GM18507 (cell line): ENCODE results near the gene ANKS1B.

ENCODE experiments used
- DNase-seq: peaks from one replicate; pipeline ENCODE4 v3.0.0; 2011; ENCODE audit warnings: low read depth; ENCODE audit not compliant: insufficient read length; ENCODE audit errors: extremely low spot score
- FAIRE-seq: peaks from 2 replicates; lab custom pipeline; 2011; peaks lifted over from hg19 to GRCh38; lab: Jason Lieb, UNC

ANKS1B gene

DNA sequence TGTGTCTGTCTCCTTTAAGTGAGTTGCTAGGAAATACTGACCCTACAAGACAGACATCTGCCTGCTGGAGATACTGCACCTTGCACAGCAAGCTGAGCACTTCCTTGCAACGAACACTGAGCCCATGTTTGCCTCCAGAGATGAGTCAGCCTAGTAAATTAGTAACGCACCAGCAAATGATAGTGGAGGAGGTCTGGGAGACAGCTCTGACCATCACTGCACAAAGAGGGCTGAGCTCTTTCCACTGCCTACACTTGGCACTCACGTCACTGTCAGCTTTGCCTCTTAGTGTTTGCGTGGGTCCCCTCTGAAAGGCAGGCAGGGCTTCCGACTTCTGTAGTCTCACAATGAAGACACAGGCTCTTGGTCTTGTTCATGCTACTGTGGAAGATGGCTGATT is 1230.6 kb downstream of the ANKS1B start:
- peak; percentile 81 for DNase-seq
- FAIRE-seq: peak; percentile 100

GRCh38 chr12:98752726-98753125 is 1232.0 kb downstream of the ANKS1B start:
- no peak for FAIRE-seq
- no peak for DNase-seq

GRCh38 chr12:98751580-98752115 is 1233.1 kb downstream of the ANKS1B start:
- no peak for FAIRE-seq
- no peak for DNase-seq

DNA sequence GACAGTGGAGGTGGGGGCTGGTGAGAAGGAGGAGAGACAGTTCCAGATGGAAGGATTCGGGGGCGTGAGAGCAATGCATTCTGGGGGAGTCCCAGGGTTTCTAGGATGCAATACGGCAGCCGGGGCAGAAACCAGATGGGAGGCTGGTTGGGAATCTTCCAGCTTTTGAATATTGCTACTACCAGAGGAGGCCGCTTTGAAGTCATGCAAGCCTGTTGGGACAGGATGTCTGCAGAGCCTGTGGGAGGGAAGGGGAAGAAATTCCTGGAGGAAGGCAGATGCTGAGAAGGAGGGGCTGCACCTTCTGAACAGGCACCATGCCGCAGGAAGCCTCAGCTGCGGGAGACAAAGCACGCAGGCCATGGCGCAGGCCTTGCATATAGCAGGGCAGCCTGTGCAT is 1234.2 kb downstream of the ANKS1B start:
- DNase-seq: no peak
- FAIRE-seq: no peak

DNA sequence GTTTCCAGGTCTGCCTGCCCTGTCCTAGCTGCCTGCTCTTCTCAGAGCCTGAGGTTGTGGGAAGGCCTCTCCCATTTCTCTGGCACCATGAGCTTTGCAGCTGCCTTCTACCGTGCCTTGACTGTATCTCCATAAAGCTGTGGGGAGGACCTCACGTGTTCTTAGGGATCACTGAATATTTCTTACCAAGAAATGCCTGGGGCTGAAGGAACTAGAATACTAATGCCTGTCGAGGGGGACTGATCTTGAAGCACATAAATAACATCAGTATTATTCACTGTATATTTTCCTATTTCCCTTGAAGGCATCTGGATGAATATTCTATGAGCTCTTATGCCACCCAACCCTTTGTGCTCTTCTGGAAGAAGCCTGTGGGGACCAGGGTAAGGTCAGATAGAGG is 1236.3 kb downstream of the ANKS1B start:
- DNase-seq (no peak), FAIRE-seq (no peak)

GRCh38 chr12:98745578-98746391 is 1239.0 kb downstream of the ANKS1B start:
- DNase-seq: no peak
- peak; percentile 50 for FAIRE-seq

GRCh38 chr12:98744680-98745079 is 1240.1 kb downstream of the ANKS1B start:
- FAIRE-seq (no peak), DNase-seq (no peak)

DNA sequence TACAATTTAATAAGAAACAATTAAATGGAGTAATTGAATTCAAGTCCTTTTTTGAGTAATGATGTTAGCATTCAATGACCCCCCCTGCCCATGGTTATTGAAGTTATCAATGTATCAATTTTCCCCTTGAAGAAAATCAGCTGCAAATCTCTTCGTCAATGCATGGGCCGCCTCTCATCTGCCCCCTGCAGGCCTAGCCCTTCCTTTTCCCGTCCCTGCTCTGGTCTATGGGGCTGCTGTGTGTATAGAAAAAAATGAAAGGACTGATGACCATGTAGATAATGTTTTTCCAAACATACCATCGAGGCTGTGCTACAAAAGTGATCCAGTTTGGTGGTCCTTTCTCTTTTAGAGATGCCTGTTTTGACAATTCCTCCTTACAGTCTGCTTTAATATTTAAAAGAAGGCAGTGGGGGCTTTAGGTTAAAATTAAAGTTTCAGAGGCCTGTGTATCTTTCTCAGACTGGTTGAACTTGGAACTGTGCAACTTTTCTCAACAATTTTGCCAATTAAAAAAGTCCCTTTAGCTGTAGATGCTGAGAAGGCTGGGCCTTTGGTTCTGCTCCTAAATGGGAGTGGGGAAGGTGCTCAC is 1241.3 kb downstream of the ANKS1B start:
- peak; percentile 84 for FAIRE-seq
- no peak for DNase-seq

DNA sequence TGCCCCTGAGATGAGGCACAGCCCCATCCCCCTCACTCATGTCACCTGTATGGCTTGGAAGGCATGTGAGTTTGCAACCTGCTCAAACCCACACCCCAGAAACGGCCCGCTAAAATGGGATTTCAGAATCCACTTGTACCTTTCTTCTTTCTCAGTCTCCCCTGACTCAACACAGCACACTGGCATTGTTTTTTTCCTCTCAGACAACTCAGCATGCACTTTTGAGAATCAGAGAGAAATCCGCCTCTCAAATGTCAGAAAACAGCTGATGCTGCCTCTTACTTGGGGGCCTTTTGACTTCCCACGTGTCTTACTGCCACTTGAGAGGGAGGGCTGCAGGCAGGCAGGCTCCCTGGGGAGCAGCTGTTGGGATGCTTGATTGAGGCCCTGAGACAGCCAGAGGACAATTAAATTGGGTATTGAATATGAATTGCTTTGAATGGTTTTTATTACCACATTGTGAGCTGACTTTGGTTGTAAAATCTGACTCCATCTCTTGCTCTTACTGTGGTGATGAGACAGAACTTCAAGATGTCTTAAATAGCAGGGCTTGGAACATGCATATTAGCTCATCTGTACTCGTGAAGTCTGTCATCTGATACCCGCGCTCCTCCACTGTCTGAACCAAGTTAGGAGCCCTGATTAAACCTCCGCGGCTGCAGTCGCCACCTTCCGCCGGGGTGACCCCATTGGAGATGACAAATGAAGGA is 1243.0 kb downstream of the ANKS1B start:
- FAIRE-seq: no peak
- no peak for DNase-seq

DNA sequence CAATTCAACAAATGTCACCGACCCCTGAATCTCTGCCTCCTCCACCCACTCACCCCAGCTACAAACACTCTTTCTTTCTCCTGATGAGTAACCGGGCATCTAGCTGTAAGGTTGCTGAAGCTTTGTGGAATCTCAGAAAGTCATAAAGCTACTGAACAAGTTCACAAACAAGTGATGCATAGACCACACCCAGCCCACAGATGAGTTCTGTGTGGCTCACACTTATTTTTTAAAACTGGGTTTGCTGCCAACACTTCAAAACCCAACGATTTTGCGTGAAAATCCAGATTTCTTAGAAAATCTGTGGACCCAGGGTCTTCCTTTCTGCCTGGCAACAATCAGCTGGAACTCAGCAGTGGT is 1243.6 kb downstream of the ANKS1B start:
- no peak for FAIRE-seq

DNA sequence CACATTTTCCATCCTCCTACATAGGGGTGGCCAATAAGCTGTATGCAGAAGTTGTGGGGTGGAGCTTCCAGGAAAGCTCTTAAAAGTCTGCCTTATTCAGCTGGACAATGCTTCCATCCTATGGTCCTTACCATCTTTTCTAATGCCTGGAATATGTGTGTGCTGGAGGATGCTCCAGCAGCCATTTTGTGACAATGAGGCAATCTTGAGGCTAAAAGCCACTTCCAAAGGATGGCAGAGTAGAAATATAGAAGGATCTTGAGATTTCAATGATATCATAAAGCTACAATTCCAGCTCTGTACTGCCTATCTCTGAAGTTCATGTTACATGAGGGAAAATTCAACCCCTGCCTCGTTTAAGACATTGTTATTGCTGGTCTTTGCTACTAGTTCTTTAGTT is 1244.0 kb downstream of the ANKS1B start:
- DNase-seq (no peak), FAIRE-seq (no peak)

More for the DNA sequence above, 1243.6 kb downstream of the ANKS1B start:
- DNase-seq: no peak

GRCh38 chr12:98738539-98738938 is 1246.2 kb downstream of the ANKS1B start:
- DNase-seq (no peak), FAIRE-seq (no peak)

- FAIRE-seq: no peak
- no peak for DNase-seq
Observed at GRCh38 chr12:98738002-98738401, 1246.7 kb downstream of the ANKS1B start.

DNA sequence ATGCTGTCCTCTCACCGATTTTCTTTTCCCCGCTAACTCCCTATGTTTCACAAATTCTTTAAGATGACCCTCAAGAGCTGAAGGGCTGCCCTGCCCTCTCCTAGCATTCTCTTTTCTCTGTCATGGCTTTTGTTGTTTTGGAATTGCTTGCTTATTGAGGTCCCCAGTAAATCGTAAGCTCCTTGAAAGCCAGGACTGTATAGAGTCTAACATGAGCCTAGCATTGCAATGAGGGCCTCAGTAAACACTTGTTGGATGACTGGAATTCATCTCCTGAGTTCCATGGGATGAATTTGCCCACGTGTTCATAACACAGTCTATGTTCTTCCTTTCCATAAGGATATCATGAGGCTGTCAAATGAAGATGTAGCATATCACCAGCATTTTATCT is 1247.4 kb downstream of the ANKS1B start:
- FAIRE-seq: no peak

GRCh38 chr12:98736352-98737321 is 1248.1 kb downstream of the ANKS1B start:
- no peak for FAIRE-seq
- no peak for DNase-seq

More for the DNA sequence above, 1247.4 kb downstream of the ANKS1B start:
- DNase-seq: no peak

- no peak for DNase-seq
- FAIRE-seq: no peak
Observed at GRCh38 chr12:98735821-98736220, 1248.9 kb downstream of the ANKS1B start.

DNA sequence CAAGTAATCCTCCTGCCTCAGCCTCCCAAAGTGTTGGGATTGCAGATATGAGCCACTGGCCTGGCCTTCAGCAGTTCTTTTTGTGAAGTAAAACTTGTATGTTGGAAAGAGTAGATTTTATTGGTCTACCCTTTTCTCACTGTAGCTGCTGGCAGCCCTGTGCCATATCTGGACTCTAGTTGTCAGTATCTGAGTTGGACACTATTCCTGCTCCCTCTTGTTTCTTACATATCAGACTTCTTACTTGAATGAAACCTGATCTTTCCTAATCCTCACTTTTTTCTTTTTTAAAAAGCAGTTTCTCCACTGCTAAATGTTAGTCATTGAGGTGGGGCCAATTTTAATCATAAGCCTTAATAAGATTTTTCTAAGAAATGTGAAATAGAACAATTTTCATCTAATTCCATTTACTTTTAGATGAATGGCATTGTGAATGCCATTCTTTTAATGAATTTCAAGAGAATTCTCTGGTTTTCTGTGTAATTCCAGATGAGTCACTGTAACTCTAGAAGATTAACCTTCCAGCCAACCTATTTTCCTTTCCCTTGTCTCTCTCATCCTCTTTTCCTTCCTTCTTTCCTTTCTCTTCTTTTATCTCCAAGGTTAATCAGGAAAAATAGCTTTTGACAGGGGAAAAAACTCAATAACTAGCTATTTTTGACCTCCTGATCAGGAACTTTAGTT is 1250.9 kb downstream of the ANKS1B start:
- no peak for FAIRE-seq
- no peak for DNase-seq

- DNase-seq (no peak), FAIRE-seq (no peak)
Observed at GRCh38 chr12:98730412-98730811, 1254.3 kb downstream of the ANKS1B start.

GRCh38 chr12:98727196-98727595 is 1257.5 kb downstream of the ANKS1B start:
- no peak for DNase-seq
- no peak for FAIRE-seq
